HG03108 (cell line): ENCODE results near the gene AP4B1.
A peak's percentile ranks its signal among the peaks of the same experiment; 100 is the strongest.

Experiments used
- ATAC-seq: cut with Tn5 transposase; IDR thresholded peaks from one replicate; pipeline ENCODE4 v1.9.1; 2021; ENCODE audit warnings: moderate library complexity; ENCODE audit not compliant: unreplicated experiment

Gene AP4B1

DNA sequence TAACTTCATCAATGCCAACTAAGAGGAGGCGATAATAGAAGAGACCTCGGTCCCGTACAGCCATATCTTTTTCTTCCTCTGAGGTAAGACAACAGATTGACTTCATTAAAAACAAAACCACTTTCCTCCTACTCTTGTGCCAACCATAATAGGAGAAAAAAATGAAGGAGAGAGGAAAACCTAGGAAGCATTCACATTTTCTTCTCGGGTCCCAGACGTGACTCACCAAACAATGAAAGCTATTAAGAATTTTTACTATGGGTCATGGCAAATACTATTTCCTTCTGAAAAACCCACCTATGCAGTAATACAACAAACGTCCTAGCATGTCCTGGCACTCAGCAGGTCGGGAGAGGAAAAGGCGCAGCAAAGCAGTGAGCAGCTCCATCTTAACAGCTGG, 8.6 kb downstream of the AP4B1 start:
- no peak for ATAC-seq

DNA sequence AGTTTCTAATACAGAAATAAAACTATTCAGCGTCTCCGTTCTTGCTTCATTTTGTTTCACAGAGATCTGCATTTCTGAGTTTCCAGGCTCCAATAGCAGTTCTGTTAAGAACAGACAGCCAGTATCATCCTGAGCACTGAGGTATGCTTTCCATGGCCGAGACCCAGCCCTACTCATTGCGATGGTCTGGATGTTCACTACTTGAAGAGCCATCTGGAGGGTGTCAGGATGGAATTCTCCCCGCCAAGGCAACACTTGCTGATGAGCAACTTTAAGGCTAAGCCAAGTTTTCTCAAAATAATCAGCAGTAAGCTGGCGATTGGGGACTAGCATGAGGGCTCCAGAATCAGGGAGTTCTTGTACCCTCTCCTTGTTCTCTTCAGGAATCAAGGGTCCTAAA, 9.5 kb downstream of the AP4B1 start:
- ATAC-seq = no peak

DNA sequence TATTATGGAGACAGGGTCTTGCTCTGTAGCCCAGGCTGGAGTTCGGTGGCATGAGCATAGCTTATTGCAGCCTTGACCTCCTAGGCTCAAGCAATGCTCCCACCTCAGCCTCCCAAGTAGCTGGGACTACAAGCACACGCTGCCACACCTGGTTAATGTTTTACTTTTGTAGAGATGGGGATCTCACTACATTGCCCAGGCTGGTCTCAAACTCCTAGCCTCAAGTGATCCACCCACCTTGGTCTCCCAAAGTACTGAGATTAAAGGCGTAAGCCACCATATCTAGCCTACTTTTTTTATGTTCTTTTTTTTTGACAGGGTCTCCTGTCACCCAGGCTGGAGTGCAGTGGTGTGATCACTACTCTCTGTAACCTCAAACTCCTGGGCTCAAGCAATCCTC, 11.3 kb downstream of the AP4B1 start:
- no peak for ATAC-seq

DNA sequence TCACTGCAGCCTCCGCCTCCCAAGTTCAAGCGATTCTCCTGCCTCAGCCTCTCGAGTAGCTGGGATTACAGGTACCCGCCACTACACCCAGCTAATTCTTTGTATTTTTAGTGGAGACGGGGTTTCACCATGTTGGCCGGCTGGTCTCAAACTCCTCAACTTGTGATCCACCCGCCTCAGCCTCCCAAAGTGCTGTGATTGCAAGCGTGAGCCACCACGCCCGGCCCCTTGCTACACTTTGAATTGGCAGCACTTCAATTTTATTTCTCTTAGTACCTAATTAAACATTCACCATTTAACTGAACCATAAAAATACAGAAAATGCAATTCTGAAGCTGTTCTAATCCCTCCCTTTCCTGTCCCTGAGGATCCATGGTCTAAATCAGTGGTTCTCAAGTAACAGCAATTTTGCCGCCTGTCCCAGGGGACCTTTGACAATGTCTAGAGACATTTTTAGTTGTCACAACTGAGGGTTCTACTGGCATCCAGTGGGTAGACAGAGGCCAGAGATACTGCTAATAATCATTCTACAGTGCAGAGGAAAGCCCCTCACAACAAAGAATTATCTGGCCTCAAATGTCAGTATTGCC, 12.9 kb downstream of the AP4B1 start:
- ATAC-seq = no peak

DNA sequence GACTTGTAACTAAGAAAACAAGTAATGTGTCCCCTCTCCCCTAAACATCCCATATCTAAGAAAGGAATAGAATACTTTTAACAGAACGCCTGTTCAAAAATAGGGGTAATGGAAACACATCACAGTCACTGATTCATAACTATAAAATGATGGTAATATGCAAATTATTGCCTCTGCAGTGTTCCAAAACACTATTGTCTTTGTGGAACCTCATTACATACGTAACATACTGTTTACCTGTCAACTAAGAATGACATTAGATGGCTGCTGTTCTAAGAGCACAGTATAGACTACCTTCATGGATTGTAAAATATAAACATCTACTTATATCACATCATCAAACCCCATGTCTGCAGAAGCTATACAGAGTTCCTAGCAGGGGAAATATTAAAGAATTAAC, 13.8 kb downstream of the AP4B1 start:
- no peak for ATAC-seq

DNA sequence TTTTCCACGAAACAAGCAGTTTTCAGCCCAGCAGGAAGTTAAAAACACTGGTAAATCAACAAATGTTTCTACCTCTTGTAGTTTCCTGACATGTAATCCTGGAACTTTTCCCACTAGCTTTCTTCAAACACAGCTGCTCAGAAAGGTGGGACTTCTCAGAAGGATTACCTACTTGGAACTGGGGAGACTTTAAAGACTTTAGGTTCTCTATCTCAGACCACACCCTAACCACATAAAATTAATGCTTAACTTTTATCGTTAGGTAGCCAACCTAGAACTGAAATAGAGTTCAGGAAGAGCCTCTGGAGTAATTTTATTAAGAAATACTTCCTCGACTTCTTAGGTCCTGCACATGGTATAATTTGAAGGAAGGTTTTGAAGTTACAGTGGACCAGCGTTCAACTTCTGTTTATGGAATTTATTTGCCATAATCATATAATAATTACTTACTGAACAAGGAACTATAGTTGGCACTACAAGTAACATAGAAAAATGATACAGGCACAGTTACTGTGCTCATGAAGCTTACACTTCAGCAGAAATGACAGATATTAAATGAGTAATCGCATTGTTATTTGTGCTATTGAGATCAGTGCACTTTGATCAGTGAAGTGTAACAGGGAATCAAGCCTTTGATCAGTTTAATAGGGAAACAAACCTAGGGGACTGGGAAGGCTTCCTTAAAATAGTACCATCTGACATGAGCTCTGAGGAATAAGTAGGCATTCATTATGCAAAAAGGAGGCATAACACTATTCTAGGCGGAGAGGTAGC, 17.0 kb downstream of the AP4B1 start, which contains the start of gene BCL2L15:
TSS of gene BCL2L15 (minus strand) at position 180 of the 774 bp plus-strand sequence. CDS start 206 bp downstream, outside the sequence.
- ATAC-seq = no peak

DNA sequence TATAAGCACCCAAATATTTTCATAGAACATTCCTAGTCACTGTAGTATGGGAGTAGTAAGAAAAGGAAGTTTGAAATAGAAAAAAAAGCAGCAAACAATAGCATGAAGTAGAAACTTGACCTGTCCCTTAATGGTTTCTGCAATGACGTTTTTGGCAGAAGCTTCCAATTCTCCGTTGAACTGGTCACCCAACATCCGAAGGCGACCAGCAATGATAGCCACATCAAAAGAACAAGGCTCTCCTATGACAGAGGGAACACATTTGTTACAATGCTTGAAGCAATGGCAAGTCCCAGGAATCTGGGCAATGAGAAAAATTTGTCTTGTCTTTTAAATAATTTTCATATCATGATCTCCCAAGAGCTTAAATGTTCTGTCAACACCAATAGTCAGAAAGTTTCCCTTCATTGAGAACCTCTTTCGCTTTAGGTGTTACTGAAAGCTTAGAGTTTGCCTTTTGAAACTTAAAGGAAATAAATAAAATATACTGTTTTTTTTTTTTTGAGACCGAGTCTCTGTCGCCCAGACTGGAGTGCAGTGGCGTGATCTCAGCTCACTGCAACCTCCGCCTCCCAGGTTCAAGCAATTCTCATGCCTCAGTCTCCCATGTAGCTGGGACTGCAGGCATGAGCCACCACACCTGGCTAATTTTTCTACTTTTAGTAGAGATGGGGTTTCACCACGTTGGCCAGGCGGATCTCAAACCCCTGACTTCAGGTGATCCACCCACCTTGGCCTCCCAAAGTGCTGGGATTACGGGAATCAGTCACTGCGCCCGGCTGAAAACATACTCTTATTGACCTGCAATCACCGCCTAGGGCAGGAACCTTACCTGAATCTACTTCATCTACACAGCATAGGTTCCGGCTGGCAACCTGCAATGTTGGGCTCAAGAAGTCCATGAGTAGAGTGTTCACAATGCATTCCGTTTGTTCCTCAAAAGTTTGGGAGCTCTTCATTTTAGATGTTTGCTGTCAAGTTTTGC, 17.9 kb downstream of the AP4B1 start:
- ATAC-seq = no peak

DNA sequence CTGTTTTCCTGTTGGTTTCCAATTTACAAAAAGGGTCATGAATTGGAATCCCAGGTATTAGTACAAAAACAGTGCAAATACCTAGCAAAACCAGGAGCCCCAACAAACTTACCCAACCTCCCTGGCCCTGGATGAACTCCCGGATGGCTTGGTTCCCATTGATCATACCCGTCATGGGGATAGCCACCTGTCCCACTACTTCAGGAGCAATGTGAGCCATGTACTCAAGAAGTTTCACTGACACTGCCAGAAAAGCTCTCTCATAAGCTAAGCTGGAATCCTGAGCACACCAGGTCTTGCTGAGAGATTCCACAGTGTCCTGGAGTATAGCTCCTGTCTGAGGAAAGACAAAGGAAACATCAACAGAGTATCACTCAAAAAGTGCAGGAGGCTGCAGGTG, 22.9 kb downstream of the AP4B1 start:
- ATAC-seq = no peak

DNA sequence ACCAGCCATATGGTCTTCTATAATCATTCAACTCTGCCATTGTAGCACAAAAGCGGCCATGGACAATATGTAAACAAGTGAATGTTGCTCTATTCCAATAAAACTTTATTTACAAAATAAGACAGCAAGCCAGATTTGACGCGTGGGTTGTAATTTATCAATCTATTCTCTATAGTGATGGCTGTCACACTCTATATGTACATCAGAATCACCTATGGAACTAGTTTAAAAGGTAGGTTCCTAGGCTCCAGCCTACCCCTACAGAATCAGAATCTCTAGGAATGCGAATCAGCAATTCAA, 24.9 kb downstream of the AP4B1 start:
- no peak for ATAC-seq

DNA sequence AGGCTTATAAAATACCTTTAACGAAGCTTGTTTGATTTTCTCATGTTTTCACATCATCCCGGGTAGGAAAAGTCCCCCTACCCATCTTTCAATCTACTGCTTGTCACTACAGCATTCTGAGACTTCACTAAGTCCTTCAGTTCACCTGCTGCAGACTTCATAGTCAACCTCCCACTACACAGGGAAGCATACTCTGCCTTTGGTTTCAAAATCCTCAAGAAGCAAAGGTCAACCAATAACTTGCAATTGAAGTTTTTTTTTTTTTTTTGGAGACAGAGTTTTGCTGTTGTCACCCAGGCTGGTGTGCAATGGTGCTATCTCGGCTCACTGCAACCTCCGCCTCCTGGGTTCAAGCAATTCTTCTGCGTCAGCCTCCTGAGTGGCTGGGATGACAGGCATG, 28.4 kb downstream of the AP4B1 start:
- no peak for ATAC-seq

DNA sequence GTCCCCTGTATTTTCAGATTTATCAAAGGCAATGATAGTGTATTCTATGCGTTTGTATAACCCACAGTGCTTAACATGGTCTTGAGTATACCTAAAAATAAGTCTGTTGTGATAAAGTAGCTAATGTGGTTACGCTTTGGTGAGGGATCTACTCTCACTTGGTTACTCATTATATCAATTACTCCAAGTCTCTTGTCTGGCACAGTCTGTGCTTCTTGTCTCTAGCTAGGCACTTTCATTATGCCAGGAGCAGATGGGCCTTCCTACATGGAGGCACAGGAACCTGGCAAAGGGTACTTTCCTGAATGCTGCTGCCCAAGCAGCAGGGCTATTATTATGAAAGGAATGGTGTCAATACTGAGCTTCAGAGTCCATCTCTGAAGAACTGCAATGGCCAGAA, 28.9 kb downstream of the AP4B1 start:
- peak; percentile 45 for ATAC-seq

DNA sequence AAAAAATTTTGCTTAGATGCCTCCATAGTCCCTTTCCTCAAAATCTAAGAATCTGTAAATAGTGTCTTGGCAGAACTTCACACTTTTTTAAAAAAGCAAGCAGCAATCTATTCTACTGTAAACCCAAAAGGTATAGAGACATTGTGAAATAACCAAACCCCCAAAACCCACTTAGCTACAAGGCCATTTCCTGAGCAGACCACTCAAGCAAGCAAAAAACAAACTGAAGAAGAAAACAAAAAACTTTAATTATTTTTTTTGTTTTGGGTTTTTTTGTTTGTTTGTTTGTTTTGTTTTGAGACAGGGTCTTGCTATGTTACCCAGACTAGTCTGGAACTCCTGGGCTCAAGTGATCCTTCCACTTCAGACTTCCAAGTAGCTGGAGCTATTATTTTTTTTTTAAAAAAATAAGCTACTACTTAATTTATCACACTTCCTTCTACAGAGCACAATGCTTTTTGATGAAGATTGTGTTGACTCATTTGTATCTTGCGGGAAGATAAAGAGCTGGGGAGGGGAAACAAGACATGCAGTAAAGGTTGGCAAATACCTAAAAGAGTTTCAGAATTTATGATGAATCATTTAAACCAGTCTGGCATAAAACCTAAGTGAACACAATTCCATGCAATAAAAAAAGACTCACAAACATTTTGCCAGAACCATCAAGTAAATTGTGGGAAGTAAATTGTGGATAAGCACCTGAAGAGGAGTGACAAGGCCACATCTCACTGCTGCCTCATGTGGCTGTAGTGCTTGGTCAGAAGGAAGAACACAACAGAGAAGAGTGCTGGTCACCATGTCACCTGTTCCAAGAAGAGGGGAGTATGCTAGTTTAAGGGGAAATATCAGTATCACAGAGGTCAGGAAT, 30.4 kb downstream of the AP4B1 start:
- peak; percentile 23 for ATAC-seq

DNA sequence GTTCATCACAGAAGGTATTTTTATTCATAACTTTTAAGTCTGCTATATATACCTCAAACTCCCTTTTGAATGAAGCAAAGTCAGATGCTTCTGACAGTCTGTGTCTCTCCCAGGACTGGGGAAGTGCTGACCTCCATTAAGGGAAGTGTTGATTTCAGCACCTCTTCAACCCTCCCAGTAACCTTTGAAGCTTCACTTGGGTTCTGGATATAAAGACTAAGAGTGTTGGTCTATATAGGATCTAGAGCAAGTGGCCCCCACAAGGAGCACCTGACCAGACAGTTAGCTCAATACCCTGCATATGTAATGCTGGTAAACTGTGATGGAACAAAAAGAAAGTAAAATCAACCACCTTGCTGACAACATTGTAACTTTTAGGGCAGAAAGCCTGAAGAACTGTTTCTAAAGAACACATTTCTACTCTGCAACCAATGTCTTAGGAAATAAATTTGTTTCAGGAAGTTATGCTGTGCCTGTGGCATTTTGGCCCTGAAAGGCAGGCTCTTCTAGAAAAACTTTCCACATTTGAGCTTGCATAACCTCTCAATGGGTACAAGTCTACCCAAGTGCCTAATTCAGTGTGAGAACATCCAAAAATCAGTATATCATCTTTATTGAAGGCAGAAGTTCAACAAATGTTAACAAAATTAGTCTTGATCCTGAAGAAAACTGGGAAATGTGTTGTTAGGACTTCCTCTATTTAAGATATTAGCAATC, 32.2 kb downstream of the AP4B1 start:
- ATAC-seq = peak; percentile 8

DNA sequence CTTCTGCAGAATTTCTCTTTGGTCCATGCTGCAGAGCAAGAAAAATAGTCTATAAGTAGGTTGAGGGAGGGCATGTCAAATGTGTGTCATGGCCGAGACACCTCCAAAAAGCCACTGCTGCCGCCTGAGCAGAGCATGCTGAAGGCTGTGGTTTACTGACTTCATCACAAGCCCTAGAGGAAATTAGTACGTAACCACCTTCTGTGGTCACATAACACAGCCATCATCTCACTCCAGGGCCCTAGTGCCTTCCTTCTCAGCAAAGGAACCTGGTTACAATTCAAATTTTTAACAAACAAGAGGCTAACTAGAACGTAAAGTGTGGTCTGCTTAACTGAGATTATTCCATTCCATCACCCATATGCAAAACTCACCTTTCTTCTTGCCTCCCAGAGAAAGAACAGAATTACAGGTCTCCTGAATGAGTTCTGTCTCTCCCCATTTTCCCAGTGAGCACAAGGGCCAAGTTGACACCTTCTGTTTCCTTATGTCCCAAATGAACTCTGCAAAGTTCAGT, 32.9 kb downstream of the AP4B1 start, which contains the start of gene PTPN22:
TSS of gene PTPN22 (minus strand) at position 116 of the 517 bp plus-strand sequence.
- peak; percentile 79 for ATAC-seq

DNA sequence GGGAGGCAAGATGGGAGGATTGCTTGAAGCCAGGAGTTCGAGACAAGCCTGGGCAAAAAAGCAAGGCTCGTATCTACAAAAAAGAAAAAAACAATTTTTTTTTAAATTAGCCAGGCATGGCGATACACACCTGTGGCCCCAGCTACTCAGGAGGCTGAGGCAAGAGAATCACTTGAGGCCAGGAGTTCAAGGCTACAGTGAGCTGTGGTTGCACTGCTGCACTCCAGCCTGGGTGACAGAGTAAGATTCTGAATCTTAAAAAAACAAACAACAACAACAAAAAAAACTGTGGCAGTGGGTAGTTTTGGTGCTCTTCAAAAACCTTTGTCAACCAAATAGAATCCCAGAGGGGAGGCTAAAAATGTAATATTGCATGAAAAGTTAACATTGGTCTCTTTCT, 33.8 kb downstream of the AP4B1 start:
- no peak for ATAC-seq

DNA sequence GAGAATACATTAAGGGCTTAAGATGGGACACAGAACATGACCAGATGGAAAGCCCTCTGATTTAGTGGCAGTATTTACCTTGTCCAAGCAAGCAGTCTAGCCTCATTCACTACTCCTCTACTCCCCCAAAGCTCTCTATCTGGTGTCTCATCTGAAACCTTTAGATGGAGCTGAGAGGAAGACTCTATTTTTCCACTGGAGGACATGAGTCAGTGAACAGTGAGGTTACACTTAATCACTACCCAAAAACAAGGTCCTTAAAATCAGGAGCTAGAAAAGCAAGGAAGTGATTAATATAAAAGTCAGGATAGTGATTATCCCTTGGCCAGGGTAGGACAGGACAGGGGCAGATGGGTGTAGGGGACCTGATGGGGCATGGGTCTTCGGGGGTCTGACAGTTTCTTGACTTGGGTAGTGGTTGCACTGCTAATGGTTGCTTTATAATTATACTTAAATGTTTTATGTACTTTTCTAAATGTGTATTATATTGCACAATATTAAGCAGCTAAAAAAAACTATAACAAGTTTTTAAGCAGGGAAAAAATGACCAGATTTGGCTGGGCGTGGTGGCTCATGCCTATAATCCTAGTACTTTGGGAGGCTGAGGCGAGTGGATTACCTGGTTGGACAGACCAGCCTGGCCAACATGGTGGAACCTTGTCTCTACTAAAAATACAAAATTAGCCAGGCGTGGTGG, 36.1 kb downstream of the AP4B1 start:
- ATAC-seq = no peak

DNA sequence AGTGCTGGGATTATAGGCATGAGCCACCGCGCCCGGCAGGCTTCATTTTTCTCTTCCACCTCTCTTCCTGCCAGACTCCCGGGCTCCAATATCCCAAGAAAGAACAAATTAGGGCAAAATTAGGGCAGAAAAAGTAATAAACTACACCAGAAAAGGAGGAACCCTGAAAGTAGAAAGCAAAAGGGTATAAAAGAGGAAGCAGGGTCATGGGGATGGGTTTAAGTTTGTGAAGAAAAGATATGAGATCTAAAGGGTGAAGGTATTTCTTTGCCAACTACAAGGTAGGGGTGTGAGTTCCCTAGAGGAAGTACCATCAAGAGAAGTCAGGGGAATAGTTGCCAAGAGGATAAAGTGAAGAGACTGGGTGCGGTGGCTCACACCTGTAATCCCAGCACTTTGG, 43.0 kb downstream of the AP4B1 start:
- no peak for ATAC-seq

DNA sequence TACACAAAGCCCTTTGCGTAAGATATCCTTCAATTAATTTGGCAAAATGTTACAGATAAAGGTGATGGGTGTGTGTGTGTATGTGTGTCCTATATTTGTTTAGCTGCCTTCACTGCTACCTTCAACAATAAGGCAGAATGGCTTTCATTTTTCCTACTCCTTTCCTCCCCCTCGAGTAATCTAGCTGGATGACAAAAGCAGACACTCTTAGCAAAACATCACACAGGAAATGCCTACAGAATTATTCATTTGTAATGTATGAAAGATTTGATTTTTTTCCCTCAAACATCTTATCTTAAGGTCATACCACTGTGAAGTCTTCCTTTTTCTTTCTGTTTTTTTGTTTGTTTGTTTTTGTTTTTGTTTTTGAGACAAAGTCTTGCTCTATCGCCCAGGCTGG, 43.7 kb downstream of the AP4B1 start:
- ATAC-seq = no peak

DNA sequence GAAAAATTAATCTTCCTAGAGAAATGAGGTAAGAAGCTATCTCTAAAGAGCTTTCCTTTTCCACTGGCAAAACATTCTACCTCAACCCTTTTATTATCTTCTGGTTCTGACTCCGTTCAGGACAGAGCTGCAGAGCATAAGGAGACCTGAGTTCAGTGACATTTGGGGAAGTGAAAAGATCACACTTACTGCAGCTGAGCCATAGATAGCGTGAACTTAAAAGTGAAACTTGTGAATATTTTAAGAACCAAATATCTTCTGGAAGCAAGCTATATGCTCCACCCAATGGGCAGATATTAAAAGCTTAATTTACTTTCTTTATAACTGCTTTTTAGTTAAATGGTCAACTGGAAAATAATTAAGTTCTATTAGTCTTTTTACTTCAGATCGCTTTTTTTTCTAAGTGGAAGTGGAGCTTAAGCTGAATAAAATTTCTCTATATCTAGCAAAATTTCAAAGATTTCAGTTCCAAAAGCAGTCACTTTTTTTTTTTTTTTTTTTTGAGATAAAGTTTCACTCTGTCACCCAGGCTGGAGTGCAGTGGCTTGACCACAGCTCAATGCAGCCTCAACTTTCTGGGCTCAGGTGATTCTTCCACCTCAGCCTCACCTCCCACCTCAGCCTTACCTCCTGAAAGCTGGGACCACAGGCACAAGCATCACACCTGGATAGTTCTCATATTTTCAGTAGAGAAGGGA, 45.0 kb downstream of the AP4B1 start:
- peak; percentile 88 for ATAC-seq
